A549 (cell line): ENCODE results near the gene MAVS. TPM values are rescaled to one million over a fixed set of nuclear protein-coding genes. Genes with fewer than 3 reads are reported as not detected.
A peak's percentile ranks its signal among the peaks of the same experiment; 100 is the strongest.
"Not testable (repeated sequence)": the region's sequence is repeated elsewhere in the genome, so short reads cannot be mapped to it uniquely, and the experiment has no call there.

Source experiments
- ATAC-seq, 2 experiments: fragments of 200-7000 bp in 1 of 2; fragments of >200 bp in 1 of 2; cut with Nextera tagmentation in 1 of 2; cut with Tn5 transposase in 1 of 2; 3 replicates each; pipeline versions ENCODE4 v1.8.0 to v1.9.1; 2018 to 2020; ENCODE audit warnings: mild to moderate bottlenecking in 1 of 2, moderate library complexity in 1 of 2
- CTCF ChIA-PET: fragments of 300-600 bp; sonication (Branson Sonifier 250); formaldehyde crosslinking; extraction: SDS; loops from one replicate; lab custom pipeline; 2021; ENCODE audit warnings: antibody characterized with exemption, inconsistent platforms; lab: Yijun Ruan, JAX
- POLR2A ChIA-PET: fragments of 350-600 bp; formaldehyde crosslinking; extraction: SDS; loops from one replicate; lab custom pipeline; 2021; ENCODE audit warnings: antibody characterized with exemption, inconsistent platforms; lab: Yijun Ruan, JAX
- DNase-seq, 2 experiments: peaks; one replicate each; pipeline versions ENCODE4 v3.0.0 to v3.0.0-alpha.2; 2011 to 2016; ENCODE audit warnings: low read depth in 1 of 2, low spot score in 1 of 2
- FAIRE-seq: peaks from 2 replicates; lab custom pipeline; 2011; peaks lifted over from hg19 to GRCh38; lab: Jason Lieb, UNC
- H3K27ac ChIP-seq, 2 experiments: fragments of >200 bp; sonication (Bioruptor Twin); formaldehyde crosslinking; 3 replicates each; pipeline ENCODE4 v1.5.1; 2016 to 2017
- H3K4me1 ChIP-seq: fragments of >200 bp; sonication (Bioruptor Twin); formaldehyde crosslinking; 3 replicates; pipeline ENCODE4 v1.6.1; 2016
- H3K4me2 ChIP-seq: fragments of >200 bp; sonication (Bioruptor Twin); formaldehyde crosslinking; 3 replicates; pipeline ENCODE4 v1.6.1; 2016
- H3K4me3 ChIP-seq: fragments of >200 bp; sonication (Bioruptor Twin); formaldehyde crosslinking; 3 replicates; pipeline ENCODE4 v1.5.1; 2016
- H3K9me3 ChIP-seq: fragments of >200 bp; sonication (Bioruptor Twin); formaldehyde crosslinking; 3 replicates; pipeline ENCODE4 v1.6.1; 2016
- BHLHE40 ChIP-seq: IDR thresholded peaks from 2 replicates; pipeline ENCODE4 v1.6.1; 2012; ENCODE audit warnings: low read depth, low read length, inconsistent platforms
- CHD4 ChIP-seq: fragments of 200-600 bp; sonication (generic); IDR thresholded peaks from 2 replicates; pipeline ENCODE4 v1.6.1; 2016; ENCODE audit warnings: antibody characterized with exemption, mild to moderate bottlenecking, borderline replicate concordance
- EP300 ChIP-seq, 2 experiments: fragments of >200 bp; sonication (Bioruptor Twin); formaldehyde crosslinking; IDR thresholded peaks; 2 replicates in 1 of 2; 3 replicates in 1 of 2; pipeline ENCODE4 v1.6.1; 2016 to 2017
- FOSL2 ChIP-seq, 2 experiments: fragments of 450-650 bp in 1 of 2; fragments of >200 bp in 1 of 2; sonication (Bioruptor Twin) in 1 of 2; formaldehyde crosslinking; IDR thresholded peaks; 2 replicates each; pipeline versions ENCODE4 v1.5.0 to v1.6.1; 2016 to 2020; ENCODE audit warnings: mild to moderate bottlenecking in 1 of 2, moderate library complexity in 1 of 2
- FOXS1 ChIP-seq: fragments of 250-450 bp; sonication (Bioruptor Pico); IDR thresholded peaks from 2 replicates; pipeline ENCODE4 v1.5.0; 2020; ENCODE audit warnings: mild to moderate bottlenecking, moderate library complexity
- MAFK ChIP-seq: fragments of 450-650 bp; IDR thresholded peaks from 2 replicates; pipeline ENCODE4 v1.6.1; 2014; ENCODE audit not compliant: partially characterized antibody
- NFE2L2 ChIP-seq: fragments of 150-350 bp; conservative IDR thresholded peaks from 2 replicates; pipeline ENCODE4 v1.6.1; 2014; ENCODE audit warnings: low read length
- POLR2A ChIP-seq: IDR thresholded peaks from 2 replicates; pipeline ENCODE4 v1.6.1; 2012; ENCODE audit warnings: mild to moderate bottlenecking, low read length
- RAD21 ChIP-seq, 2 experiments: fragments of >200 bp in 1 of 2; sonication (Bioruptor Twin) in 1 of 2; formaldehyde crosslinking in 1 of 2; IDR thresholded peaks in 1 of 2; conservative IDR thresholded peaks in 1 of 2; 2 replicates in 1 of 2; 3 replicates in 1 of 2; pipeline ENCODE4 v1.6.1; 2012 to 2018; ENCODE audit warnings: inconsistent platforms in 1 of 2
- ZC3H11A ChIP-seq: fragments of 450-650 bp; IDR thresholded peaks from 2 replicates; pipeline ENCODE4 v1.6.1; 2014; ENCODE audit warnings: antibody characterized with exemption, mild to moderate bottlenecking
- WGBS: methylation state at CpG from one replicate; pipeline ENCODE4 v1.1.6; 2017; ENCODE audit errors: missing lambda C conversion rate; 5-methylcytosine and 5-hydroxymethylcytosine counted together
- polyA plus RNA-seq, 4 experiments: library from polyadenylated mRNA; depleted of rRNA in 3 of 4; stranded (reverse); fragments of >200 nt; fragmentation: RNase III in 1 of 4; extraction: RNeasy Plus Mini Kit Qiagen cat#74134 plus additional on column Dnase treatment in 1 of 4; gene quantifications; 2 replicates in 3 of 4; 3 replicates in 1 of 4; pipeline ENCODE4 v1.2.3, GENCODE V29; 2011 to 2017
- TF ChIP-seq, protein P1 (sequence below): IDR thresholded peaks from 2 replicates; pipeline ENCODE4 v1.6.1; 2012; ENCODE audit warnings: low read depth, borderline replicate concordance
- TF ChIP-seq, protein P2 (sequence below): IDR thresholded peaks from 2 replicates; pipeline ENCODE4 v1.6.1; 2012
- TF ChIP-seq, protein P3 (sequence below): fragments of 200-600 bp; sonication (generic); IDR thresholded peaks from 2 replicates; pipeline ENCODE4 v1.6.1; 2016; ENCODE audit warnings: antibody characterized with exemption, mild to moderate bottlenecking, moderate library complexity
- TF ChIP-seq, protein P4 (sequence below): fragments of >200 bp; sonication (Bioruptor Twin); formaldehyde crosslinking; IDR thresholded peaks from 2 replicates; pipeline ENCODE4 v1.6.1; 2016

The MAVS gene
- polyA plus RNA-seq, 2 of the 4 experiments (the other 2 are of a cell fraction) = 18.9 to 31.0 TPM

DNA sequence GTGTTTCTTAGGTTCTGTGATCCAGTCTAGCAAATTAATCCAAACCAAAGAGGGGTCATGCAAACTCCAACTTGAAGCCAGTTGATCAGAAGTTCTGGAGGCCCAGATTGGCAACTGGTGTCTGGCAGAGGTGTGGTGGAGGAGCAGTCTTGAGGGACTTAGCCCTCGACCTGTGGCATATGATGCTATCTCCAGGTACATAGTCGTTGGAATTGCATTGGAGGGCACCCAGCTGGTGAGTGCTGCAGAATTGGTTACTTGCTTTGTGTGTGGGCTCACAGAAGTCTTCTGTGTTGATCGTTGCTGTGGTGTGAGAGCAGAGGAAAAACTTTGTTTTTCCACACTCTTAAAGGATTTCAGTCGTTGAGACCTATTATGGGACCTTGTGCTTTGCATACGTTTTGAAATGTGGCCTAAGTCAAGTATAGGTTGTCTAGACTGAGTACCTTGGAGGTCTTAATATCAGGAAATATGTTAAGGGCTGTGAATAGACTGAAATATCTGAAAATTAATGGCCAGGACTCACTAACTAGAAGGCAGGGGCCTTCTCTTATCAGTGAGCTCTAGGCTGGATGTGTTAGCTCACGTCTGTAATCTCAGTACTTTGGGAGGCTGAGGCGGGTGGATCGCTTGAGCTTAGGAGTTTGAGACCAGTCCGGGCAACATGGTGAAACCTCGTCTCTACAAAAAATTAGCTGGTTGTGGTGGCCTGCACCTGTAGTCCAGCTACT lies 50.4 kb downstream of the MAVS start:
- ATAC-seq = peak in 1 of 2 experiments; percentile 5; a peak in 1 of 6 replicates
- 85% methylated on average over 10 of the region's 10 CpGs for WGBS
- Histone ChIP-seq H3K4me2 (no peak overlapping the region), H3K27ac (0 out of 6 replicates have a peak overlapping the region, but pooled peaks of 1 of the 2 experiments have one; percentile 1), H3K9me3 (no peaks in the 10 kb centered on the region), H3K4me3 (no peak overlapping the region), H3K4me1 (peaks cover 87% of the 10 kb centered on the region)
- FAIRE-seq = no peak
- TF ChIP-seq POLR2A = no peak
- TF ChIP-seq, protein P1, sequence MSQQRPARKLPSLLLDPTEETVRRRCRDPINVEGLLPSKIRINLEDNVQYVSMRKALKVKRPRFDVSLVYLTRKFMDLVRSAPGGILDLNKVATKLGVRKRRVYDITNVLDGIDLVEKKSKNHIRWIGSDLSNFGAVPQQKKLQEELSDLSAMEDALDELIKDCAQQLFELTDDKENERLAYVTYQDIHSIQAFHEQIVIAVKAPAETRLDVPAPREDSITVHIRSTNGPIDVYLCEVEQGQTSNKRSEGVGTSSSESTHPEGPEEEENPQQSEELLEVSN = no peak
- no peak for TF ChIP-seq NFE2L2
- TF ChIP-seq, protein P2, sequence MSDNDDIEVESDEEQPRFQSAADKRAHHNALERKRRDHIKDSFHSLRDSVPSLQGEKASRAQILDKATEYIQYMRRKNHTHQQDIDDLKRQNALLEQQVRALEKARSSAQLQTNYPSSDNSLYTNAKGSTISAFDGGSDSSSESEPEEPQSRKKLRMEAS = no peak
- no peak for TF ChIP-seq BHLHE40
- DNase-seq = no peak
- CTCF ChIA-PET = interaction anchor here (0.9 kb wide), 1 partner anchor 148 kb away, joined by 4 read pairs; no protein-coding TSS in a partner anchor
- POLR2A ChIA-PET = no interaction called here

DNA sequence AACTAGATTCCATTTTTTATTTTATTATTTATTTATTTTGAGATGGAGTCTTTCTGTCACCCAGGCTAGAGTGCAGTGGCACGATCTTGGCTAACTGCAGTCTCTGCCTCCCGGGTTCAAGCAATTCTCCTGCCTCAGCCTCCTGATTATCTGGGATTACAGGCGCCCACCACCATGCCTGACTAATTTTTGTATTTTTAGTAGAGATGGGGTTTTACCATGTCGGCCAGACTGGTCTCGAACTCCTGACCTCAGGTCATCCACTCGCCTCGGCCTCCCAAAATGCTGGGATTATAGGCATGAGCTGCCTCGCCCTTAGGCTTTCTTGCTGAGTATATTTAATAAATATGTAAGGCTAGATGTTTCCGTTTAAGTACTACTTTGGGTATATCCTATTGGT lies 51.5 kb downstream of the MAVS start:
- H3K4me1 ChIP-seq = peaks cover 81% of the 10 kb centered on the region
- H3K27ac ChIP-seq, DNase-seq, POLR2A ChIA-PET, ATAC-seq, H3K9me3 ChIP-seq, H3K4me3 ChIP-seq, FAIRE-seq: not testable (repeated sequence)
- CTCF ChIA-PET = interaction anchor here (0.6 to 1.1 kb wide), 4 partner anchors 31 to 174 kb away, joined by 3 to 7 read pairs (median 3); partner anchors contain the start of gene CENPB
- H3K4me2 ChIP-seq = peak overlapping the region; percentile 39
- 77% methylated on average over 9 of the region's 9 CpGs for WGBS

DNA sequence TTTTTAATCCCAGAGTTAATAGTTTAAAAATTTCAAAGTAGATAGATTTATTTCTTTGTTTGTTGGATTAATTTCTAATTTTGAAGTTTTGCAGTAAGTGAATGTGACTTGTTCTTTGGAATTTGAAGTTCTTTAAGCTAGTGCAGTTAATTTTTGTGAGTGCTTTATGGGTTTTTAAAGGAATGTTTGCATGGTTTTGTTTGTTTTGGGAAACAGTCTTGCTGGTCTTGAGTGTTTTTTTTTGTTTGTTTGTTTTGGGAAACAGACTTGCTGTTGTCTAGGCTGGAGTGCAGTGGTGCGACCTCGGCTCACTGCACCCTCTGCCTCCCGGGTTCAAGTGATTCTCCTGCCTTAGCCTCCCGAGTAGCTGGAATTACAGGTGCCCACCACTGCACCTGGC lies 52.0 kb downstream of the MAVS start:
- Histone ChIP-seq H3K9me3 (no peaks in the 10 kb centered on the region), H3K4me3 (no peak overlapping the region), H3K27ac (no peak overlapping the region), H3K4me2 (peak overlapping the region; percentile 39), H3K4me1 (peaks cover 81% of the 10 kb centered on the region)
- POLR2A ChIA-PET = no interaction called here
- ATAC-seq (no peak; a peak in 1 of 6 replicates), DNase-seq (no peak), FAIRE-seq (no peak)
- CTCF ChIA-PET = interaction anchor here (0.7 to 1.1 kb wide), 2 partner anchors 111 to 113 kb away, joined by 3 to 7 read pairs; partner anchors contain the start of gene CENPB
- 26% methylated on average over 4 of the region's 4 CpGs for WGBS
- no peak for TF ChIP-seq FOSL2 (IDR thresholded peaks at IDR 0.05)
- TF ChIP-seq FOSL2 (CRISPR knock-in tag; IDR thresholded peaks at IDR 0.05) = no peak

DNA sequence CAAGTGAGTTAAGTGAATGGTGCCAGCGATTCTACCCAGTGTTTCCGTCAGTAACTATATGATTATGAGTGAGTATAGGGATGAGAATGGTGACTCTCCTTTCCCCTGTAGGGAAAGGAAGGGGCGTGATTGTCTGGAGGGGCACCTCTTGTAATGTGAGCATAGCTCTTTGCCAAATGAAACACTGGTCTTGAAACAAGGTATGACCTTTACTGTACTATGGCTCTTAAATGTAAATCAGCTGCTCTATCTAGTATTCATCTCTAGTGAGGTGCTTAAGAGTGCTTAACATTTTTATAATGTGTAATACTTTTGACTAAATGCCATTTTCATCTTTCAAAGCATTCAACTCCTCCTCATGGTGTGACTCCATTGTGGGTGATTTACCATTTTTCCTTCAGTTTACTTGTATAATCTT lies 53.6 kb downstream of the MAVS start:
- no peak overlapping the region for H3K27ac ChIP-seq
- no peak overlapping the region for H3K4me3 ChIP-seq
- H3K4me2 ChIP-seq = no peak overlapping the region
- no peak for FAIRE-seq
- ChIA-PET POLR2A (no interaction called here), CTCF (interaction anchor here (0.8 to 2.2 kb wide), 3 partner anchors 35 to 172 kb away, joined by 3 to 7 read pairs (median 3); no protein-coding TSS in a partner anchor)
- H3K4me1 ChIP-seq = peaks cover 78% of the 10 kb centered on the region
- ATAC-seq = peak in 1 of 2 experiments; percentile 15; a peak in 2 of 6 replicates
- TF ChIP-seq MAFK (no peak), EP300 (IDR thresholded peaks at IDR 0.05) (no peak), BHLHE40 (no peak), CHD4 (no peak), RAD21 (conservative IDR thresholded peaks at IDR 0.05 in 1 of 2, IDR thresholded peaks at IDR 0.05 in 1 of 2) (no peak), FOXS1 (CRISPR knock-in tag) (no peak), ZC3H11A (no peak)
- TF ChIP-seq, protein P3, sequence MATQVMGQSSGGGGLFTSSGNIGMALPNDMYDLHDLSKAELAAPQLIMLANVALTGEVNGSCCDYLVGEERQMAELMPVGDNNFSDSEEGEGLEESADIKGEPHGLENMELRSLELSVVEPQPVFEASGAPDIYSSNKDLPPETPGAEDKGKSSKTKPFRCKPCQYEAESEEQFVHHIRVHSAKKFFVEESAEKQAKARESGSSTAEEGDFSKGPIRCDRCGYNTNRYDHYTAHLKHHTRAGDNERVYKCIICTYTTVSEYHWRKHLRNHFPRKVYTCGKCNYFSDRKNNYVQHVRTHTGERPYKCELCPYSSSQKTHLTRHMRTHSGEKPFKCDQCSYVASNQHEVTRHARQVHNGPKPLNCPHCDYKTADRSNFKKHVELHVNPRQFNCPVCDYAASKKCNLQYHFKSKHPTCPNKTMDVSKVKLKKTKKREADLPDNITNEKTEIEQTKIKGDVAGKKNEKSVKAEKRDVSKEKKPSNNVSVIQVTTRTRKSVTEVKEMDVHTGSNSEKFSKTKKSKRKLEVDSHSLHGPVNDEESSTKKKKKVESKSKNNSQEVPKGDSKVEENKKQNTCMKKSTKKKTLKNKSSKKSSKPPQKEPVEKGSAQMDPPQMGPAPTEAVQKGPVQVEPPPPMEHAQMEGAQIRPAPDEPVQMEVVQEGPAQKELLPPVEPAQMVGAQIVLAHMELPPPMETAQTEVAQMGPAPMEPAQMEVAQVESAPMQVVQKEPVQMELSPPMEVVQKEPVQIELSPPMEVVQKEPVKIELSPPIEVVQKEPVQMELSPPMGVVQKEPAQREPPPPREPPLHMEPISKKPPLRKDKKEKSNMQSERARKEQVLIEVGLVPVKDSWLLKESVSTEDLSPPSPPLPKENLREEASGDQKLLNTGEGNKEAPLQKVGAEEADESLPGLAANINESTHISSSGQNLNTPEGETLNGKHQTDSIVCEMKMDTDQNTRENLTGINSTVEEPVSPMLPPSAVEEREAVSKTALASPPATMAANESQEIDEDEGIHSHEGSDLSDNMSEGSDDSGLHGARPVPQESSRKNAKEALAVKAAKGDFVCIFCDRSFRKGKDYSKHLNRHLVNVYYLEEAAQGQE = no peak
- TF ChIP-seq, protein P4, sequence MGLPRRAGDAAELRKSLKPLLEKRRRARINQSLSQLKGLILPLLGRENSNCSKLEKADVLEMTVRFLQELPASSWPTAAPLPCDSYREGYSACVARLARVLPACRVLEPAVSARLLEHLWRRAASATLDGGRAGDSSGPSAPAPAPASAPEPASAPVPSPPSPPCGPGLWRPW = no peak
- WGBS = 83% methylated on average over 3 of the region's 3 CpGs
- no peaks in the 10 kb centered on the region for H3K9me3 ChIP-seq
- no peak for DNase-seq
